KMS-11 (cell line): ENCODE results near the gene PRND.
A peak's percentile ranks its signal among the peaks of the same experiment; 100 is the strongest.
"Not testable (repeated sequence)": the region's sequence is repeated elsewhere in the genome, so short reads cannot be mapped to it uniquely, and the experiment has no call there.

Source experiments
- H2AFZ ChIP-seq: fragments of 200-600 bp; sonication (generic); 2 replicates; pipeline ENCODE4 v1.6.1; 2016; ENCODE audit warnings: antibody characterized with exemption, mixed run types, low read depth
- H3K27ac ChIP-seq: fragments of 200-600 bp; sonication (generic); 2 replicates; pipeline ENCODE4 v1.6.1; 2016; ENCODE audit warnings: mild to moderate bottlenecking, mixed run types
- H3K27me3 ChIP-seq: fragments of 200-600 bp; sonication (generic); 2 replicates; pipeline ENCODE4 v1.6.1; 2017; ENCODE audit warnings: mild to moderate bottlenecking, low read depth, mixed run types, moderate library complexity; ENCODE audit not compliant: insufficient read depth
- H3K36me3 ChIP-seq: fragments of 200-600 bp; sonication (generic); 2 replicates; pipeline ENCODE4 v1.6.1; 2017; ENCODE audit warnings: mild to moderate bottlenecking, mixed run types; ENCODE audit not compliant: insufficient read depth
- H3K4me1 ChIP-seq: fragments of 200-600 bp; sonication (generic); 2 replicates; pipeline ENCODE4 v1.6.1; 2016; ENCODE audit warnings: mild to moderate bottlenecking, low read depth, mixed run types; ENCODE audit not compliant: poor library complexity, severe bottlenecking
- H3K4me2 ChIP-seq: fragments of 200-600 bp; sonication (generic); 2 replicates; pipeline ENCODE4 v1.7.0; 2016; ENCODE audit warnings: mild to moderate bottlenecking, mixed run types
- H3K4me3 ChIP-seq: fragments of 200-600 bp; sonication (generic); IDR thresholded peaks from 2 replicates; pipeline ENCODE4 v1.6.1; 2017; ENCODE audit warnings: low read depth, low read length, mixed read lengths; ENCODE audit not compliant: insufficient read depth
- H3K79me2 ChIP-seq: fragments of 200-600 bp; sonication (generic); 2 replicates; pipeline ENCODE4 v1.6.1; 2016; ENCODE audit warnings: low read depth, mixed run types; ENCODE audit not compliant: insufficient read depth
- H3K9ac ChIP-seq: fragments of 200-600 bp; sonication (generic); 2 replicates; pipeline ENCODE4 v1.6.1; 2016; ENCODE audit warnings: mild to moderate bottlenecking, mixed run types
- H4K20me1 ChIP-seq: fragments of 200-600 bp; sonication (generic); 2 replicates; pipeline ENCODE4 v1.6.1; 2016; ENCODE audit warnings: mild to moderate bottlenecking, mixed run types; ENCODE audit not compliant: insufficient read depth
- CTCF ChIP-seq: fragments of 200-600 bp; sonication (generic); conservative IDR thresholded peaks from 2 replicates; pipeline ENCODE4 v1.6.1; 2017; ENCODE audit warnings: low read depth, mild to moderate bottlenecking, antibody characterized with exemption, low read length, moderate library complexity, mixed read lengths

PRND gene

GRCh38 chr20:4749326-4749725, 27.6 kb downstream of the PRND start:
- H4K20me1 ChIP-seq = no peaks in the 10 kb centered on the region
- H3K27ac ChIP-seq = no peak overlapping the region
- no peak overlapping the region for H2AFZ ChIP-seq
- no peak for TF ChIP-seq CTCF
- no peak overlapping the region for H3K4me3 ChIP-seq
- H3K4me2 ChIP-seq = no peak overlapping the region
- H3K4me1 ChIP-seq = no peaks in the 10 kb centered on the region
- H3K27me3 ChIP-seq = no peaks in the 10 kb centered on the region
- no peaks in the 10 kb centered on the region for H3K79me2 ChIP-seq
- no peaks in the 10 kb centered on the region for H3K36me3 ChIP-seq
- H3K9ac ChIP-seq = no peak overlapping the region

GRCh38 chr20:4750381-4750780, 28.7 kb downstream of the PRND start:
- TF ChIP-seq CTCF = no peak
- Histone ChIP-seq H3K4me2 (no peak overlapping the region), H3K27ac (no peak overlapping the region)

GRCh38 chr20:4759100-4759884, 37.6 kb downstream of the PRND start:
- H3K79me2 ChIP-seq, H3K4me2 ChIP-seq, H3K27me3 ChIP-seq, H3K36me3 ChIP-seq, H3K27ac ChIP-seq, H3K9ac ChIP-seq, H3K4me3 ChIP-seq, H3K4me1 ChIP-seq, H4K20me1 ChIP-seq, H2AFZ ChIP-seq: not testable (repeated sequence)
- TF ChIP-seq CTCF = 0 out of 2 replicates have a peak, but pooled peaks have one; percentile 27

More at GRCh38 chr20:4750381-4750780, 28.7 kb downstream of the PRND start:
- Histone ChIP-seq H3K9ac (no peak overlapping the region), H3K36me3 (no peaks in the 10 kb centered on the region), H3K79me2 (no peaks in the 10 kb centered on the region), H2AFZ (no peak overlapping the region), H3K4me3 (no peak overlapping the region), H3K27me3 (no peaks in the 10 kb centered on the region), H4K20me1 (no peaks in the 10 kb centered on the region), H3K4me1 (no peaks in the 10 kb centered on the region)

GRCh38 chr20:4763261-4763660, 41.6 kb downstream of the PRND start:
- H3K36me3 ChIP-seq = no peaks in the 10 kb centered on the region
- H3K79me2 ChIP-seq = no peaks in the 10 kb centered on the region
- no peak overlapping the region for H3K27ac ChIP-seq
- no peak overlapping the region for H3K9ac ChIP-seq
- H3K27me3 ChIP-seq = no peaks in the 10 kb centered on the region
- no peak overlapping the region for H3K4me3 ChIP-seq
- H2AFZ ChIP-seq = no peak overlapping the region
- TF ChIP-seq CTCF = no peak
- no peak overlapping the region for H3K4me2 ChIP-seq
- H4K20me1 ChIP-seq = no peaks in the 10 kb centered on the region
- H3K4me1 ChIP-seq = no peaks in the 10 kb centered on the region
